ENCODE measurements around the gene DNAJC8. TPM values are rescaled to one million over a fixed set of nuclear protein-coding genes. Genes with fewer than 3 reads are reported as not detected.

Gene DNAJC8
- polyA plus RNA-seq, 3 donors: 30.6 to 118 (median 113) TPM

GRCh38 chr1:28195780-28196179 is 37.0 kb downstream of the DNAJC8 start:
- Histone ChIP-seq H2AFZ (ENCODE audit: insufficient read depth, low read depth, low read length, poor library complexity, severe bottlenecking) (no peak overlapping the region), H3K4me2 (replicated peaks; ENCODE audit: extremely low read depth, low read length, poor library complexity, severe bottlenecking) (no peak overlapping the region), H3K79me2 (ENCODE audit: insufficient read depth, low read length) (no peaks in the 10 kb centered on the region), H3K9me3 (replicated peaks in 1 of 2; ENCODE audit: control insufficient read depth in 1 of 2, insufficient read depth in 1 of 2, low read length in 2 of 2) (no peaks in the 10 kb centered on the region), H3K9ac (ENCODE audit: insufficient read depth, low read length, poor library complexity, severe bottlenecking) (no peak overlapping the region), H3K27me3 (ENCODE audit: control insufficient read depth in 2 of 2, insufficient read depth in 2 of 2, low read length in 2 of 2) (no peaks in the 10 kb centered on the region), H3K4me1 (ENCODE audit: control insufficient read depth in 1 of 2, insufficient read depth in 2 of 2, low read length in 2 of 2) (peaks cover 7 to 15% of the 10 kb centered on the region in 2 donors), H3K36me3 (replicated peaks in 1 of 2; ENCODE audit: control insufficient read depth in 1 of 2, insufficient read depth in 2 of 2, low read length in 2 of 2) (peaks cover 21 to 42% of the 10 kb centered on the region in 2 donors), H4K20me1 (ENCODE audit: insufficient read depth, low read length) (no peaks in the 10 kb centered on the region), H3K27ac (ENCODE audit: low read depth in 1 of 2, low read length in 2 of 2) (no peak overlapping the region), H3K4me3 (replicated peaks in 1 of 3; ENCODE audit: low read depth in 2 of 3, low read length in 3 of 3) (no peak overlapping the region)
- no peak for DNase-seq
- Mint-ChIP-seq H3K36me3 (peaks cover 44 to 61% of the 10 kb centered on the region in 2 donors), H3K4me1 (peaks cover 20% of the 10 kb centered on the region), H3K4me3 (no peak overlapping the region), H3K9me3 (no peaks in the 10 kb centered on the region), H3K27me3 (ENCODE audit: low read depth in 3 of 3) (peaks cover 1 to 5% (median 2%) of the 10 kb centered on the region in 3 donors), H3K27ac (no peak overlapping the region)
- TF ChIP-seq CTCF (IDR thresholded peaks at IDR 0.05): no peak
- intact Hi-C loops (cut with micrococcal nuclease): no loop called here
- WGBS (ENCODE audit: insufficient coverage): no CpG with 5 or more reads among the region's 1 CpG

GRCh38 chr1:28194326-28195035 is 38.3 kb downstream of the DNAJC8 start:
- no peaks in the 10 kb centered on the region for H3K79me2 ChIP-seq (ENCODE audit: insufficient read depth, low read length)

More at GRCh38 chr1:28194326-28195035, 38.3 kb downstream of the DNAJC8 start:
- Mint-ChIP-seq H3K4me3 (no peak overlapping the region), H3K36me3 (peaks cover 32 to 49% of the 10 kb centered on the region in 2 donors), H3K27me3 (ENCODE audit: low read depth in 3 of 3) (peaks cover 1 to 5% (median 2%) of the 10 kb centered on the region in 3 donors), H3K9me3 (no peaks in the 10 kb centered on the region), H3K27ac (peak overlapping the region in 1 of 7 donors; percentile 14), H3K4me1 (peaks cover 28% of the 10 kb centered on the region)
- no peak overlapping the region for H3K9ac ChIP-seq (ENCODE audit: insufficient read depth, low read length, poor library complexity, severe bottlenecking)
- H4K20me1 ChIP-seq (ENCODE audit: insufficient read depth, low read length): no peaks in the 10 kb centered on the region
- no peak overlapping the region for H3K4me2 ChIP-seq (replicated peaks; ENCODE audit: extremely low read depth, low read length, poor library complexity, severe bottlenecking)
- no peak overlapping the region for H3K27ac ChIP-seq (ENCODE audit: low read depth in 1 of 2, low read length in 2 of 2)
- no peak for DNase-seq
- no peak overlapping the region for H3K4me3 ChIP-seq (replicated peaks in 1 of 3; ENCODE audit: low read depth in 2 of 3, low read length in 3 of 3)
- 96% methylated on average over 6 of the region's 8 CpGs for WGBS (ENCODE audit: insufficient coverage)
- H3K4me1 ChIP-seq (ENCODE audit: control insufficient read depth in 1 of 2, insufficient read depth in 2 of 2, low read length in 2 of 2): peaks cover 19 to 25% of the 10 kb centered on the region in 2 donors
- no peak overlapping the region for H2AFZ ChIP-seq (ENCODE audit: insufficient read depth, low read depth, low read length, poor library complexity, severe bottlenecking)
- H3K36me3 ChIP-seq (replicated peaks in 1 of 2; ENCODE audit: control insufficient read depth in 1 of 2, insufficient read depth in 2 of 2, low read length in 2 of 2): peaks cover 10 to 30% of the 10 kb centered on the region in 2 donors
- no peak for TF ChIP-seq CTCF (IDR thresholded peaks at IDR 0.05)
- intact Hi-C loops (cut with micrococcal nuclease): no loop called here
- no peaks in the 10 kb centered on the region for H3K9me3 ChIP-seq (replicated peaks in 1 of 2; ENCODE audit: control insufficient read depth in 1 of 2, insufficient read depth in 1 of 2, low read length in 2 of 2)
- H3K27me3 ChIP-seq (ENCODE audit: control insufficient read depth in 2 of 2, insufficient read depth in 2 of 2, low read length in 2 of 2): no peaks in the 10 kb centered on the region
